ENCODE data around the gene ADCY7.

DNA sequence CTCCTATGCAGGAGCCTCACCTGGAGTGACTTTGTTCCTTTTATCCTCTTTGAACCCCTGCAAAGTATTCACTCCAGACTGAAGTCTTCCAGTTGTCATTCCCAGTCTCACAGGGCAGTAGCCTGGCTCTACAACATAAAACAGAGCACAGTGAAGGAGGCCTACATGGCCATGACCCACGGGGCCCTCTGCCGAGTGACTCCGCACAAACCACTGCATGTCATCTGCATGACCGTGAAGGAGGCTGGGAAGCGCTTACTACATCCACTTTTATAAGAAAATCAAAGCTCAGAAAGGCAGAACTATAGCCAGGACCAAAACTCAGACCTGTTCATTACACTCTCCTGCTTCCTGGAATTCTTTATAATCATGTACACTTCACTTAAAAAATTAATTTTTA is 59.9 kb downstream of the ADCY7 start:
- no peak for TF ChIP-seq POLR2A (IDR thresholded peaks at IDR 0.05)
- TF ChIP-seq CTCF (IDR thresholded peaks at IDR 0.05), result no peak
